Astrocyte (in vitro differentiated cells and primary cell): ENCODE data around the gene CEP250. TPM values are rescaled to one million over a fixed set of nuclear protein-coding genes. Genes with fewer than 3 reads are reported as not detected.

Experiments
- DNase-seq: peaks from one replicate; pipeline ENCODE4 v3.0.0-alpha.2; 2010; ENCODE audit warnings: low read depth
- FAIRE-seq: peaks from 2 replicates; lab custom pipeline; 2011; peaks lifted over from hg19 to GRCh38; lab: Jason Lieb, UNC
- H2AFZ ChIP-seq: 2 replicates; pipeline ENCODE4 v1.6.0; 2012; ENCODE audit warnings: low read depth, low read length, inconsistent platforms
- H3K27ac ChIP-seq: 2 replicates; pipeline ENCODE4 v1.5.1; 2011; ENCODE audit warnings: low read depth, low read length, inconsistent platforms
- H3K27me3 ChIP-seq: 2 replicates; pipeline ENCODE4 v1.6.0; 2011; ENCODE audit warnings: low read length, inconsistent platforms; ENCODE audit not compliant: insufficient read depth
- H3K36me3 ChIP-seq: 2 replicates; pipeline ENCODE4 v1.5.1; 2011; ENCODE audit warnings: low read length, inconsistent platforms; ENCODE audit not compliant: insufficient read depth
- H3K4me1 ChIP-seq: 2 replicates; pipeline ENCODE4 v1.5.1; 2011; ENCODE audit warnings: low read length, inconsistent platforms; ENCODE audit not compliant: insufficient read depth
- H3K4me2 ChIP-seq: 2 replicates; pipeline ENCODE4 v1.6.0; 2012; ENCODE audit warnings: low read length, inconsistent platforms
- H3K4me3 ChIP-seq: 2 replicates; pipeline ENCODE4 v1.5.1; 2011; ENCODE audit warnings: low read depth, mild to moderate bottlenecking, low read length, inconsistent platforms; ENCODE audit not compliant: insufficient read depth
- H3K79me2 ChIP-seq: 2 replicates; pipeline ENCODE4 v1.6.0; 2012; ENCODE audit warnings: mild to moderate bottlenecking, low read length, inconsistent platforms; ENCODE audit not compliant: insufficient read depth
- H3K9ac ChIP-seq: 2 replicates; pipeline ENCODE4 v1.6.0; 2012; ENCODE audit warnings: mild to moderate bottlenecking, low read length, inconsistent platforms
- H3K9me3 ChIP-seq: 2 replicates; pipeline ENCODE4 v1.5.1; 2012; ENCODE audit warnings: low read depth, mild to moderate bottlenecking, low read length, inconsistent platforms; ENCODE audit not compliant: insufficient read depth
- H4K20me1 ChIP-seq: 2 replicates; pipeline ENCODE4 v1.6.0; 2012; ENCODE audit warnings: low read length, inconsistent platforms; ENCODE audit not compliant: insufficient read depth
- H3K27ac Mint-ChIP-seq: one replicate; pipeline ENCODE4 v1.8.0; 2021; ENCODE audit warnings: mild to moderate bottlenecking, mixed read lengths; ENCODE audit not compliant: unreplicated experiment
- H3K27me3 Mint-ChIP-seq: one replicate; pipeline ENCODE4 v1.8.0; 2021; ENCODE audit warnings: low read depth, mixed read lengths; ENCODE audit not compliant: unreplicated experiment
- H3K36me3 Mint-ChIP-seq: one replicate; pipeline ENCODE4 v1.8.0; 2021; ENCODE audit warnings: low read depth, mixed read lengths; ENCODE audit not compliant: unreplicated experiment
- H3K4me1 Mint-ChIP-seq: one replicate; pipeline ENCODE4 v1.8.0; 2021; ENCODE audit warnings: low read depth, mixed read lengths; ENCODE audit not compliant: unreplicated experiment
- H3K4me3 Mint-ChIP-seq: one replicate; pipeline ENCODE4 v1.8.0; 2021; ENCODE audit warnings: mild to moderate bottlenecking, moderate library complexity, mixed read lengths; ENCODE audit not compliant: unreplicated experiment
- H3K9me3 Mint-ChIP-seq: one replicate; pipeline ENCODE4 v1.8.0; 2021; ENCODE audit warnings: mild to moderate bottlenecking, mixed read lengths; ENCODE audit not compliant: unreplicated experiment
- EZH2 ChIP-seq: IDR thresholded peaks from 2 replicates; pipeline ENCODE4 v1.6.1; 2012; ENCODE audit warnings: mild to moderate bottlenecking, low read length, inconsistent platforms; ENCODE audit not compliant: insufficient read depth
- total RNA-seq: library from RNA; stranded (reverse); gene quantifications from 2 replicates; pipeline ENCODE4 v1.2.1, GENCODE V29; 2021
- TF ChIP-seq, protein P1 (sequence below): IDR thresholded peaks from 2 replicates; pipeline ENCODE4 v1.5.1; 2011; ENCODE audit warnings: low read depth, mild to moderate bottlenecking, inconsistent platforms, low read length, moderate library complexity; ENCODE audit not compliant: insufficient read depth

The CEP250 gene
- total RNA-seq, 1 donor from 2014 or later = 107 TPM

DNA sequence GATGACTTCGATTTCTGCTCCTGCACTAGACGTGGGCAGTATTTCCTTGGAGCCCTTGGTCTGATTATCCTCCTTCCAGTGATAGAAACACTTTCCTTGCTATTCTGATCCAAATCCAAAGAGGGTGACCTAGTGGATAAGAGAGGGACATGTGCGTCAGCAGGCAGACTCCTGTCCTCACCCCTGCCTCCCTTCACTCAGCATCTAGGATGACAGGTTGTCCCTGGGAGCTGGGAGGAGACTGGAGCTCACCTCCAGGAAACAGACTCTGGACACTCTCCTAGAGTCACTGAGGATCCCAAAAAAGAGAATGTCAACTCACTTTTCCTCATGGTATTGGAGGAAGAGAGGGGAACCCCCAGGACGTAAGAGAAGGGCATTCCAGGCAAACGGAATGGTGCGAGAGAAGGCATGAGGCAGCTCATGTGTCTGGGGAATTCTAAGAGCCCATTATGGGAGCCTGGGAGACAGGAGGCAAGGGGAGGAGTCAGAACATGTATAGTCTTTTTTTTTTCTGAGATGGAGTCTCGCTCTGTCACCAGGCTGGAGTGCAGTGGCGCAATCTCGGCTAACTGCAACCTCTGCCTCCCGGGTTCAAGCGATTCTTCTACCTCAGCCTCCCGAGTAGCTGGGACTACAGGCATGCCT is 71.8 kb downstream of the CEP250 start:
- Histone ChIP-seq H3K9me3 (no peaks in the 10 kb centered on the region), H2AFZ (no peak overlapping the region), H3K9ac (no peak overlapping the region), H4K20me1 (no peaks in the 10 kb centered on the region), H3K36me3 (no peaks in the 10 kb centered on the region), H3K4me1 (no peaks in the 10 kb centered on the region), H3K79me2 (no peaks in the 10 kb centered on the region), H3K4me2 (no peak overlapping the region), H3K27me3 (no peaks in the 10 kb centered on the region), H3K4me3 (no peak overlapping the region), H3K27ac (no peak overlapping the region)
- no peaks in the 10 kb centered on the region for H3K4me1 Mint-ChIP-seq
- H3K4me3 Mint-ChIP-seq = no peak overlapping the region
- H3K9me3 Mint-ChIP-seq = no peaks in the 10 kb centered on the region
- H3K27ac Mint-ChIP-seq = no peak overlapping the region
- peaks cover 2% of the 10 kb centered on the region for H3K27me3 Mint-ChIP-seq
- TF ChIP-seq EZH2 = no peak
- TF ChIP-seq, protein P1, sequence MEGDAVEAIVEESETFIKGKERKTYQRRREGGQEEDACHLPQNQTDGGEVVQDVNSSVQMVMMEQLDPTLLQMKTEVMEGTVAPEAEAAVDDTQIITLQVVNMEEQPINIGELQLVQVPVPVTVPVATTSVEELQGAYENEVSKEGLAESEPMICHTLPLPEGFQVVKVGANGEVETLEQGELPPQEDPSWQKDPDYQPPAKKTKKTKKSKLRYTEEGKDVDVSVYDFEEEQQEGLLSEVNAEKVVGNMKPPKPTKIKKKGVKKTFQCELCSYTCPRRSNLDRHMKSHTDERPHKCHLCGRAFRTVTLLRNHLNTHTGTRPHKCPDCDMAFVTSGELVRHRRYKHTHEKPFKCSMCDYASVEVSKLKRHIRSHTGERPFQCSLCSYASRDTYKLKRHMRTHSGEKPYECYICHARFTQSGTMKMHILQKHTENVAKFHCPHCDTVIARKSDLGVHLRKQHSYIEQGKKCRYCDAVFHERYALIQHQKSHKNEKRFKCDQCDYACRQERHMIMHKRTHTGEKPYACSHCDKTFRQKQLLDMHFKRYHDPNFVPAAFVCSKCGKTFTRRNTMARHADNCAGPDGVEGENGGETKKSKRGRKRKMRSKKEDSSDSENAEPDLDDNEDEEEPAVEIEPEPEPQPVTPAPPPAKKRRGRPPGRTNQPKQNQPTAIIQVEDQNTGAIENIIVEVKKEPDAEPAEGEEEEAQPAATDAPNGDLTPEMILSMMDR = no peak
- FAIRE-seq = no peak
- DNase-seq = no peak
- H3K36me3 Mint-ChIP-seq = peaks cover 2% of the 10 kb centered on the region

DNA sequence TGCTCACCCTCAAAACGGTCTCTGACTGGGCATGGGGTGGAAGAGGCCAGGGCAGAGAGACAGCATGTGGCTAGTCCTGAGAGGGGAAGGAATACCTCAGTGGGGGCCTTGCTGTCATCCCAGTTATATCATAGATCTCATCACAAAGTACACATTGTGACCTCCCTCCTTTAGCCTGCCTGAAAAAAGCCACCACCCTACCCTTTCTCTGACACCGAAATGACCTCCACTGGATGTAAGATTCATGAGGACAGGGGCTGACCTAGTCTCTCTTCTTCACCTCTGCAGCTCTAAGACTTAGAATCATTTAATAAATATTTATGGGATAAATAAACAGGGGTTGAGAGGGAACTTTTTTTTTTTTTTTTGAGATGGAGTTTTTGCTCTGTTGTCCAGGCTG is 74.2 kb downstream of the CEP250 start, which contains the start of gene C20orf173:
Gene C20orf173 (minus strand): TSS at position 101 of the 400 bp plus-strand sequence. CDS start 279 bp downstream, outside the sequence.
- DNase-seq = no peak
- Mint-ChIP-seq H3K4me1 (no peaks in the 10 kb centered on the region), H3K27ac (no peak within 1 kb of the TSS), H3K4me3 (no peak within 1 kb of the TSS), H3K36me3 (peaks cover 2% of the 10 kb centered on the region), H3K9me3 (no peaks in the 10 kb centered on the region), H3K27me3 (peaks cover 4% of the 10 kb centered on the region)
- Histone ChIP-seq H3K79me2 (no peaks in the 10 kb centered on the region), H3K4me1 (no peaks in the 10 kb centered on the region), H3K36me3 (no peaks in the 10 kb centered on the region), H3K4me3 (no peak within 1 kb of the TSS), H3K27me3 (no peaks in the 10 kb centered on the region), H2AFZ (no peak within 1 kb of the TSS), H3K4me2 (no peak within 1 kb of the TSS), H3K9me3 (no peaks in the 10 kb centered on the region), H4K20me1 (no peaks in the 10 kb centered on the region), H3K27ac (no peak within 1 kb of the TSS), H3K9ac (no peak within 1 kb of the TSS)
- FAIRE-seq = no peak
- no peak for TF ChIP-seq EZH2
- TF ChIP-seq, protein P1 = no peak

DNA sequence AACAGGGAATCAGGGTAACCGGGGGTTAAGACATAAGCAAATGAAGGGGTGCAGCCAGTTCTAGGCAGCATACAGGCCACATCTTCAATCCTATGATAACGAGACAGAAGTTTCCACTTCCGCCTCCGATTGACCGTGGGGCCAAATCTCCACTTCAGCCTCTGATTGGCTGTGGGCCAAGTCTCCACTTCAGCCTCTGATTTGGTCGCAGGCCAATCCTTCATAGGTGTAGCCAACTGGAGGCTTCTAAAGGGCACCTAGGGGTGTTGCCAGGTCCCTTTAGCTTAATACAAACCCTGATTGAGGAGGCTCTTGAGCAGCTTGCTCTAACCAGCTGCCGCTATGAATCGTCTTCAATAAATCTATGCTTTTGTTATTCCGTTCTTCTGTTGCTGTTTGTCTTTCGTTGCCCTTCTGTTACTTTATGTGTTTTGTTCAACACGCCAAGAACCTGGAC is 84.4 kb downstream of the CEP250 start:
- no peak overlapping the region for H3K4me2 ChIP-seq
- H3K9ac ChIP-seq = no peak overlapping the region
- peak overlapping the region; percentile 50 for H3K27ac Mint-ChIP-seq
- H3K79me2 ChIP-seq = peaks cover 10% of the 10 kb centered on the region
- H3K27me3 ChIP-seq = no peaks in the 10 kb centered on the region
- H2AFZ ChIP-seq = peak overlapping the region; percentile 47
- peaks cover 6% of the 10 kb centered on the region for H3K36me3 ChIP-seq
- FAIRE-seq = no peak
- H4K20me1 ChIP-seq = no peaks in the 10 kb centered on the region
- peaks cover 2% of the 10 kb centered on the region for H3K4me1 Mint-ChIP-seq
- no peak overlapping the region for H3K27ac ChIP-seq
- H3K36me3 Mint-ChIP-seq = peaks cover 11% of the 10 kb centered on the region
- peaks cover 11% of the 10 kb centered on the region for H3K4me1 ChIP-seq
- H3K9me3 ChIP-seq = no peaks in the 10 kb centered on the region
- DNase-seq = no peak
- H3K27me3 Mint-ChIP-seq = no peaks in the 10 kb centered on the region
- H3K9me3 Mint-ChIP-seq = no peaks in the 10 kb centered on the region
- TF ChIP-seq, protein P1 = no peak
- no peak for TF ChIP-seq EZH2
- no peak overlapping the region for H3K4me3 ChIP-seq
- H3K4me3 Mint-ChIP-seq = no peak overlapping the region
